Kidney epithelial cell (primary cell): ENCODE data around the gene DAO. TPM values are rescaled to one million over a fixed set of nuclear protein-coding genes. Genes with fewer than 3 reads are reported as not detected.
"Not testable (repeated sequence)": the region's sequence is repeated elsewhere in the genome, so short reads cannot be mapped to it uniquely, and the experiment has no call there.

Source experiments
- DNase-seq: peaks from one replicate; pipeline ENCODE4 v3.0.0-alpha.2; 2010; ENCODE audit warnings: low read depth
- H3K27me3 ChIP-seq: 2 replicates; pipeline ENCODE4 v1.6.0; 2011; ENCODE audit warnings: low read length; ENCODE audit not compliant: control insufficient read depth, insufficient read depth
- H3K36me3 ChIP-seq: 2 replicates; pipeline ENCODE4 v1.5.1; 2011; ENCODE audit warnings: low read length; ENCODE audit not compliant: control insufficient read depth, insufficient read depth
- H3K4me3 ChIP-seq: 2 replicates; pipeline ENCODE4 v1.5.1; 2011; ENCODE audit warnings: low read depth, mild to moderate bottlenecking, control low read depth, low read length
- total RNA-seq: library from RNA; depleted of rRNA; stranded (reverse); fragments of >200 nt; gene quantifications from 2 replicates; pipeline ENCODE4 v1.2.3, GENCODE V29; 2015
- TF ChIP-seq, protein P1 (sequence below): IDR thresholded peaks from 2 replicates; pipeline ENCODE4 v1.5.1; 2011; ENCODE audit warnings: mild to moderate bottlenecking, moderate library complexity, low read length, control low read depth, inconsistent platforms; ENCODE audit not compliant: insufficient read depth, poor library complexity, severe bottlenecking

The DAO gene
- total RNA-seq, 1 donor from 2014 or later: not detected

DNA sequence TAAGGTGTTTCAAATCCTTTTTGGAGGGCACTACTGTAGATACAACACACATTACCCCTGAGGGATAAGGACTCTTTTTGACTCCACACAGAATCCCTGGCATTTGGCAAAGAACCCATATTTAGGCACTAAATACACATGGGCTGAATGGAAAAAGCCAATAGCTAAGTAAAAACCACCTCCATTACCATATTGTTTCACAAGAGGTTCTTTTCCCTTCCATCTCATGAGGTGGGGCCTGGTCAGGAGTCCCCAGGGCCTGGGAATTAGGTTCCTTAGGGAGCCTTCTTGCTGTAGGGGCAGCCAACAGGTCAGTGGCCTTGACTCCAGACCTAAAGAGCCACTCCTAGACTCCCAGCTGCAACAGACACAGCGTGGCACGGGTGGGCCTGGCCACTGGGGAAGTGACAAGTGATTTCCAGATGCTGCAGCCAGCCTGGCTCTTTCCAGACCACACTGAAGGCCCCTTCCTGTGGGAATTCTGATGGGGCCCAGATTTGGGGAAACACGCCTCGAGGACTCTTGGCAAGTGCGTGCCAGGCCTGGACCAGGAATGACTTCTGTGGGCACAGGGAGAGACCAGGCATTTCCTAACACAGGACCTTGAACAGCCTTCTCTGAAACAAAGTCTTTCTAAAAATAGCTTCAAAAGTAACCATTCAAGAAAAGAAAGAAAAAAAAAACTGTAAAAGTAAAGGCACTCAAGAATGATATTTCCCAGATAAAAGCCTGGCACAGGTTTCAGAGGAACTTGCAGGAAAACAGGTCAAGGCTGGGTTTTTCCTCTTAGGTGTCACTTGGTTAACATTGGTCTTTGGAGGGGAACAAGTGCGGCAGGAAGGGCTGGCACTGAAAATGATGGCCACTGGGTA, 40.6 kb upstream of the DAO start:
- no peak for DNase-seq
- Histone ChIP-seq H3K27me3 (no peaks in the 10 kb centered on the region), H3K36me3 (peaks cover 2% of the 10 kb centered on the region), H3K4me3 (no peak overlapping the region)
- TF ChIP-seq, protein P1, sequence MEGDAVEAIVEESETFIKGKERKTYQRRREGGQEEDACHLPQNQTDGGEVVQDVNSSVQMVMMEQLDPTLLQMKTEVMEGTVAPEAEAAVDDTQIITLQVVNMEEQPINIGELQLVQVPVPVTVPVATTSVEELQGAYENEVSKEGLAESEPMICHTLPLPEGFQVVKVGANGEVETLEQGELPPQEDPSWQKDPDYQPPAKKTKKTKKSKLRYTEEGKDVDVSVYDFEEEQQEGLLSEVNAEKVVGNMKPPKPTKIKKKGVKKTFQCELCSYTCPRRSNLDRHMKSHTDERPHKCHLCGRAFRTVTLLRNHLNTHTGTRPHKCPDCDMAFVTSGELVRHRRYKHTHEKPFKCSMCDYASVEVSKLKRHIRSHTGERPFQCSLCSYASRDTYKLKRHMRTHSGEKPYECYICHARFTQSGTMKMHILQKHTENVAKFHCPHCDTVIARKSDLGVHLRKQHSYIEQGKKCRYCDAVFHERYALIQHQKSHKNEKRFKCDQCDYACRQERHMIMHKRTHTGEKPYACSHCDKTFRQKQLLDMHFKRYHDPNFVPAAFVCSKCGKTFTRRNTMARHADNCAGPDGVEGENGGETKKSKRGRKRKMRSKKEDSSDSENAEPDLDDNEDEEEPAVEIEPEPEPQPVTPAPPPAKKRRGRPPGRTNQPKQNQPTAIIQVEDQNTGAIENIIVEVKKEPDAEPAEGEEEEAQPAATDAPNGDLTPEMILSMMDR: no peak

DNA sequence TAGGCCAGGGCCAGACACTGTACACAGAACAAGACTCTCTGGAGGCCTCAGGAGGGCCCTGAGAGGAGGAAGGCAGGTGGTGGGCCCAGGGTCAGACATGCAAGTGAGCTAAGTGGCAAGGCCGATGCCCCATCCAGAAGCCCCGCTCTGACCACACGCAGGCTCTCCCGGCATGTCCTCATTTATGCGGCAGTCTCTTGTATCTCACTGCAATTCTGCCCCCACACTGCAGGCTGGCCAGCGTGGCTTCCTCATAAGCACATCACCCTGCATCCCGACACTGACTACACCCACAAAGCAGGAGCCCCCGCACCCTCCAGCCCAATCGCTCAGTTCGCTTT, 40.0 kb upstream of the DAO start:
- TF ChIP-seq, protein P1: no peak
- Histone ChIP-seq H3K27me3 (no peaks in the 10 kb centered on the region), H3K36me3 (peaks cover 2% of the 10 kb centered on the region), H3K4me3 (no peak overlapping the region)
- no peak for DNase-seq

DNA sequence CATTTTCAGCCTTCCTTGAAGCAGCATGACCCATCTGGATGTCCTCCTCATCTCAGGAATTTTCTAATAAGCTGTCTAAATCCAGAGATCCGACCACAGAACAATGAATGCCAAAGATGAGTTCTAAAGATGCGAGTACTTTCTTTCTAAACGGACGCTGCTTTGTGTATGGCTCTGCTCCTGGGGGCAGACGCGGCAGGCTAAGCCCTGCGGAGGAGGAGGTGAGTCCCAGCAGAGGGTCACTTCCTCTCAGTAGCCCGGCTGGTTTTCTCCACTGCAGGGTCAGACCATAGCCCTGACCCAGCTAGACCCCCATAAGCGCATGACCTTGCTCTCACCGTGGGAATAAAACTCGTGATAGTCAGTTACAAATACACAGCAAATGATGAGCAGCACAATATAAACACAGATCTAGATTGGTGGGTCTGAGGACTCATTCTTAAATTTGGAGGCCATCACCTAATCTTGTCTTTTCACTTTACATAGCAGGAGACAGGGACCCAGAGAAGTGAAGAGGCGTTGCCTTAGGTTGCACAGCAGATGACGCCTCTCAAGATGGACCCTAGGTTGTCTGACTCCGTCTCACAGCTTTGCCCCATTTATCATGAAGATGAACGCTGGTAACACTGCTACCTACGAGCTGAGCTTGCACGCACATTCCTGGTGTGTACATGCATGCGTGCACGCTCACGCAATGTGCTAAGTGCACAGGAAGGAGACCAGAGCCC, 39.1 kb upstream of the DAO start:
- TF ChIP-seq, protein P1: no peak
- DNase-seq: no peak
- H3K27me3 ChIP-seq: no peaks in the 10 kb centered on the region
- no peak overlapping the region for H3K4me3 ChIP-seq
- H3K36me3 ChIP-seq: peaks cover 2% of the 10 kb centered on the region

DNA sequence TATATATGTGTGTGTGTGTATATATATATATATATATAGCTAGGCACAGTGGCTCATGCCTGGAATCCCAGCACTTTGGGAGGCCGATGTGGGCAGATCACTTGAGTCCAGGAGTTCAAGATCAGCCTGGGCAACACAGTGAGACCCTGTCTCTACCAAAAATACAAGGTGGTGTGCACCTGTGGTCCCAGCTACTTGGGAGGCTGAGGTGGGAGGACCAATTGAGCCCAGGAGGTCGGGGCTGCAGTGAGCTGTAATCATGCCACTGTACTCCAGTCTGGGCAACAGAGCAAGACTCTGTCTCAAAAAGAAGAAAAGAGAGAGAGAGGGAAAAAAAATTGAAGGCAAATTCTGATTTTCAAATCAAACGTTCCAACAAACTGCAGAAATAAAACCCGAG, 38.1 kb upstream of the DAO start:
- not testable (repeated sequence) for H3K36me3 ChIP-seq, DNase-seq

DNA sequence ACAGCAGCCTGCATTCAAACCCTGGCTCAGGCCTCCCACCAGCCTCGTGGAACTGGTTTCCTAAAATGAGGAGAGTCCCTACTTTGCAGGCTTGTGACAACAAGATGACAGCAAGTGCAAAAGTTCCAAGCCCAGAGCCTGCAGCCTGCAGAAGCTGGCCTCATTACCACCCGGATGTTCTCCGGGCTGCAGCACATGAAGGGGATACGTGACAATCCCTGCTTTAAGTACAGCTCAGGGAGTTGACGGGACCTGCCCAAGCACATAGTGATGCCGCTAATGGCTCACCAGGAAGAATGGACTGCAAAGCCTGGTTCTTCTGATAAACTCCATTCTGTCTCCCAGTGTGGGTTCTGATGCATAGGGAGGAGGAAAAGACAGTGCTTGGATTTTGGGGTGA, 37.5 kb upstream of the DAO start:
- no peak overlapping the region for H3K4me3 ChIP-seq
- DNase-seq: no peak
- H3K27me3 ChIP-seq: no peaks in the 10 kb centered on the region
- TF ChIP-seq, protein P1: no peak
- peaks cover 4% of the 10 kb centered on the region for H3K36me3 ChIP-seq

More for the DNA sequence above, 38.1 kb upstream of the DAO start:
- H3K4me3 ChIP-seq, H3K27me3 ChIP-seq: not testable (repeated sequence)

DNA sequence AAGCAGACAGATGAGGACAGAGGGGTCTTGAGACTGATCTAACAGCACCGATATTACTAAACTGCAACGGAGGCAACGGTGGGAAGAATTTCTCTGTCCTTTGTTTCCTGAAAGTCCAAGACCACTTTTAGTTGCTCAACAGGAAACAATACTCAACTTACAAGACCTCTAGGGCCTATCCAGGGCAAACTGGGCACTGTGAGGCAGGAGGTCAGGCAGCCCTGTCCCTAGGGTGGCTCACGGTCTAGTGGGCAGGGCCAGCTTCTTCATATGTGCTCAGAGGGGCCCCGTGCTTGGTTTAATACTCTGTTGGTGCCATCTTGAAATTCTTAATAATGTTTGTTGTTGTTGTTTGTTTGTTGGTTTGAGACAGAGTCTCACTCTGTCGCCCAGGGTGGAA, 36.7 kb upstream of the DAO start:
- Histone ChIP-seq H3K4me3 (no peak overlapping the region), H3K36me3 (peaks cover 7% of the 10 kb centered on the region), H3K27me3 (no peaks in the 10 kb centered on the region)
- DNase-seq: no peak
- TF ChIP-seq, protein P1: no peak
